ENCODE data around the gene TGFBR2. TPM values are rescaled to one million over a fixed set of nuclear protein-coding genes. Genes with fewer than 3 reads are reported as not detected.

Gene TGFBR2
- total and polyA plus RNA-seq, 5 donors from 2014 or later, result 35.8 to 92.6 (median 57.4) TPM

GRCh38 chr3:30682434-30683155 lies 76.2 kb downstream of the TGFBR2 start:
- Histone ChIP-seq H3K9me3 (ENCODE audit: control insufficient read depth in 2 of 2, low read length in 2 of 2) (no peaks in the 10 kb centered on the region), H3K4me3 (ENCODE audit: low read depth, low read length) (no peak overlapping the region), H3K36me3 (ENCODE audit: control insufficient read depth, insufficient read depth, low read length) (peaks cover 48% of the 10 kb centered on the region), H3K4me1 (ENCODE audit: control insufficient read depth, insufficient read depth, low read length, poor library complexity, severe bottlenecking) (peaks cover 29% of the 10 kb centered on the region), H3K27me3 (ENCODE audit: control insufficient read depth, insufficient read depth, low read length) (no peaks in the 10 kb centered on the region), H3K27ac (ENCODE audit: insufficient read depth, low read length, poor library complexity, severe bottlenecking) (no peak overlapping the region)
- H3K36me3 Mint-ChIP-seq, result peaks cover 61% of the 10 kb centered on the region
- H3K27me3 Mint-ChIP-seq, result no peaks in the 10 kb centered on the region
- no peaks in the 10 kb centered on the region for H3K9me3 Mint-ChIP-seq
- peaks cover 17 to 88% (median 57%) of the 10 kb centered on the region in 4 donors for H3K4me1 Mint-ChIP-seq
- DNase-seq, result no peak
- H3K27ac Mint-ChIP-seq, result peak overlapping the region; percentile 72 to 86 (median 84)
- H3K4me3 Mint-ChIP-seq, result peak overlapping the region in 1 of 4 donors; percentile 30
- no peak for ATAC-seq (ENCODE audit: low read depth in 2 of 2)

GRCh38 chr3:30683769-30684168 lies 77.4 kb downstream of the TGFBR2 start:
- Histone ChIP-seq H3K27me3 (ENCODE audit: control insufficient read depth, insufficient read depth, low read length) (no peaks in the 10 kb centered on the region), H3K36me3 (ENCODE audit: control insufficient read depth, insufficient read depth, low read length) (peaks cover 47% of the 10 kb centered on the region), H3K9me3 (ENCODE audit: control insufficient read depth in 2 of 2, low read length in 2 of 2) (no peaks in the 10 kb centered on the region), H3K4me3 (ENCODE audit: low read depth, low read length) (no peak overlapping the region), H3K4me1 (ENCODE audit: control insufficient read depth, insufficient read depth, low read length, poor library complexity, severe bottlenecking) (peaks cover 38% of the 10 kb centered on the region), H3K27ac (ENCODE audit: insufficient read depth, low read length, poor library complexity, severe bottlenecking) (no peak overlapping the region)
- ATAC-seq (ENCODE audit: low read depth in 2 of 2), result no peak
- H3K4me1 Mint-ChIP-seq, result peaks cover 16 to 91% (median 58%) of the 10 kb centered on the region in 4 donors
- H3K9me3 Mint-ChIP-seq, result no peaks in the 10 kb centered on the region
- H3K4me3 Mint-ChIP-seq, result peak overlapping the region in 2 of 4 donors; percentile 8 to 40
- DNase-seq, result no peak
- peaks cover 63% of the 10 kb centered on the region for H3K36me3 Mint-ChIP-seq
- H3K27ac Mint-ChIP-seq, result peak overlapping the region; percentile 65 to 86 (median 67)
- no peaks in the 10 kb centered on the region for H3K27me3 Mint-ChIP-seq

GRCh38 chr3:30684356-30684755 lies 78.0 kb downstream of the TGFBR2 start:
- H3K27ac ChIP-seq (ENCODE audit: insufficient read depth, low read length, poor library complexity, severe bottlenecking), result no peak overlapping the region
- H3K36me3 ChIP-seq (ENCODE audit: control insufficient read depth, insufficient read depth, low read length), result peaks cover 47% of the 10 kb centered on the region

GRCh38 chr3:30685267-30685667 lies 78.9 kb downstream of the TGFBR2 start:
- no peak for DNase-seq
- no peaks in the 10 kb centered on the region for H3K27me3 ChIP-seq (ENCODE audit: control insufficient read depth, insufficient read depth, low read length)
- no peaks in the 10 kb centered on the region for H3K9me3 ChIP-seq (ENCODE audit: control insufficient read depth in 2 of 2, low read length in 2 of 2)
- Mint-ChIP-seq H3K36me3 (peaks cover 61% of the 10 kb centered on the region), H3K4me3 (no peak overlapping the region), H3K27ac (peak overlapping the region; percentile 28 to 86 (median 32)), H3K27me3 (peaks cover under 1% of the 10 kb centered on the region), H3K9me3 (no peaks in the 10 kb centered on the region), H3K4me1 (peaks cover 16 to 92% (median 56%) of the 10 kb centered on the region in 4 donors)
- no peak overlapping the region for H3K27ac ChIP-seq (ENCODE audit: insufficient read depth, low read length, poor library complexity, severe bottlenecking)
- peaks cover 43% of the 10 kb centered on the region for H3K4me1 ChIP-seq (ENCODE audit: control insufficient read depth, insufficient read depth, low read length, poor library complexity, severe bottlenecking)
- H3K4me3 ChIP-seq (ENCODE audit: low read depth, low read length), result no peak overlapping the region
- ATAC-seq (ENCODE audit: low read depth in 2 of 2), result no peak
- H3K36me3 ChIP-seq (ENCODE audit: control insufficient read depth, insufficient read depth, low read length), result peaks cover 51% of the 10 kb centered on the region

More at GRCh38 chr3:30684356-30684755, 78.0 kb downstream of the TGFBR2 start:
- ATAC-seq (ENCODE audit: low read depth in 2 of 2) (no peak), DNase-seq (no peak)
- peaks cover 63% of the 10 kb centered on the region for H3K36me3 Mint-ChIP-seq
- peak overlapping the region; percentile 40 to 86 (median 65) for H3K27ac Mint-ChIP-seq
- Histone ChIP-seq H3K9me3 (ENCODE audit: control insufficient read depth in 2 of 2, low read length in 2 of 2) (no peaks in the 10 kb centered on the region), H3K4me1 (ENCODE audit: control insufficient read depth, insufficient read depth, low read length, poor library complexity, severe bottlenecking) (peaks cover 42% of the 10 kb centered on the region), H3K4me3 (ENCODE audit: low read depth, low read length) (no peak overlapping the region), H3K27me3 (ENCODE audit: control insufficient read depth, insufficient read depth, low read length) (no peaks in the 10 kb centered on the region)
- no peaks in the 10 kb centered on the region for H3K9me3 Mint-ChIP-seq
- H3K4me1 Mint-ChIP-seq, result peaks cover 15 to 91% (median 57%) of the 10 kb centered on the region in 4 donors
- no peaks in the 10 kb centered on the region for H3K27me3 Mint-ChIP-seq
- peak overlapping the region in 1 of 4 donors; percentile 8 for H3K4me3 Mint-ChIP-seq

- Mint-ChIP-seq H3K4me1 (peaks cover 20 to 92% (median 54%) of the 10 kb centered on the region in 4 donors), H3K4me3 (no peak overlapping the region), H3K27ac (peak overlapping the region in 2 of 3 donors; percentile 54 to 86), H3K36me3 (peaks cover 61% of the 10 kb centered on the region), H3K9me3 (no peaks in the 10 kb centered on the region), H3K27me3 (peaks cover 4% of the 10 kb centered on the region)
- ATAC-seq (ENCODE audit: low read depth in 2 of 2) (no peak), DNase-seq (no peak)
- Histone ChIP-seq H3K36me3 (ENCODE audit: control insufficient read depth, insufficient read depth, low read length) (peaks cover 55% of the 10 kb centered on the region), H3K27ac (ENCODE audit: insufficient read depth, low read length, poor library complexity, severe bottlenecking) (no peak overlapping the region), H3K27me3 (ENCODE audit: control insufficient read depth, insufficient read depth, low read length) (no peaks in the 10 kb centered on the region), H3K4me1 (ENCODE audit: control insufficient read depth, insufficient read depth, low read length, poor library complexity, severe bottlenecking) (peaks cover 39% of the 10 kb centered on the region), H3K9me3 (ENCODE audit: control insufficient read depth in 2 of 2, low read length in 2 of 2) (no peaks in the 10 kb centered on the region), H3K4me3 (ENCODE audit: low read depth, low read length) (no peak overlapping the region)
Observed at GRCh38 chr3:30686176-30686575, 79.8 kb downstream of the TGFBR2 start.

GRCh38 chr3:30686799-30687198 lies 80.4 kb downstream of the TGFBR2 start:
- Histone ChIP-seq H3K4me3 (ENCODE audit: low read depth, low read length) (no peak overlapping the region), H3K9me3 (ENCODE audit: control insufficient read depth in 2 of 2, low read length in 2 of 2) (no peaks in the 10 kb centered on the region), H3K4me1 (ENCODE audit: control insufficient read depth, insufficient read depth, low read length, poor library complexity, severe bottlenecking) (peaks cover 33% of the 10 kb centered on the region), H3K27me3 (ENCODE audit: control insufficient read depth, insufficient read depth, low read length) (no peaks in the 10 kb centered on the region), H3K36me3 (ENCODE audit: control insufficient read depth, insufficient read depth, low read length) (peaks cover 55% of the 10 kb centered on the region), H3K27ac (ENCODE audit: insufficient read depth, low read length, poor library complexity, severe bottlenecking) (no peak overlapping the region)
- DNase-seq, result no peak
- H3K9me3 Mint-ChIP-seq, result no peaks in the 10 kb centered on the region
- H3K4me3 Mint-ChIP-seq, result no peak overlapping the region
- ATAC-seq (ENCODE audit: low read depth in 2 of 2), result no peak
- H3K36me3 Mint-ChIP-seq, result peaks cover 56% of the 10 kb centered on the region
- peak overlapping the region in 2 of 3 donors; percentile 54 to 86 for H3K27ac Mint-ChIP-seq
- peaks cover 4% of the 10 kb centered on the region for H3K27me3 Mint-ChIP-seq
- peaks cover 16 to 90% (median 49%) of the 10 kb centered on the region in 4 donors for H3K4me1 Mint-ChIP-seq

- DNase-seq (no peak), ATAC-seq (ENCODE audit: low read depth in 2 of 2) (no peak)
- Mint-ChIP-seq H3K36me3 (peaks cover 55% of the 10 kb centered on the region), H3K4me3 (peak overlapping the region in 2 of 4 donors; percentile 14 to 20), H3K9me3 (no peaks in the 10 kb centered on the region), H3K27ac (peak overlapping the region; percentile 11 to 86 (median 74)), H3K4me1 (peaks cover 9 to 90% (median 44%) of the 10 kb centered on the region in 4 donors), H3K27me3 (peaks cover 4% of the 10 kb centered on the region)
- Histone ChIP-seq H3K27me3 (ENCODE audit: control insufficient read depth, insufficient read depth, low read length) (no peaks in the 10 kb centered on the region), H3K4me1 (ENCODE audit: control insufficient read depth, insufficient read depth, low read length, poor library complexity, severe bottlenecking) (peaks cover 27% of the 10 kb centered on the region), H3K4me3 (ENCODE audit: low read depth, low read length) (no peak overlapping the region), H3K36me3 (ENCODE audit: control insufficient read depth, insufficient read depth, low read length) (peaks cover 59% of the 10 kb centered on the region), H3K9me3 (ENCODE audit: control insufficient read depth in 2 of 2, low read length in 2 of 2) (no peaks in the 10 kb centered on the region), H3K27ac (ENCODE audit: insufficient read depth, low read length, poor library complexity, severe bottlenecking) (no peak overlapping the region)
Observed at GRCh38 chr3:30687930-30688570, 81.6 kb downstream of the TGFBR2 start.

Data from CD4-positive, CD25-positive, alpha-beta regulatory T cell (primary cell).